NCI-H774 (cell line): ENCODE results near the gene PHF3.

Source experiments
- DNase-seq: peaks from one replicate; lab custom pipeline; 2025; lab: John Stamatoyannopoulos, UW

The PHF3 gene

GRCh38 chr6:63643862-63644261 is 8.3 kb downstream of the PHF3 start:
- no peak for DNase-seq

GRCh38 chr6:63644668-63645326 is 9.2 kb downstream of the PHF3 start:
- DNase-seq = no peak

- no peak for DNase-seq
Observed at GRCh38 chr6:63649269-63649668, 13.7 kb downstream of the PHF3 start.

- peak; percentile 14 for DNase-seq
Observed at GRCh38 chr6:63649847-63650265, 14.3 kb downstream of the PHF3 start.

GRCh38 chr6:63652980-63653379 is 17.4 kb downstream of the PHF3 start:
- DNase-seq = no peak

GRCh38 chr6:63660757-63661156 is 25.2 kb downstream of the PHF3 start:
- DNase-seq = no peak

GRCh38 chr6:63661769-63662168 is 26.2 kb downstream of the PHF3 start:
- DNase-seq = no peak

GRCh38 chr6:63663147-63663955 is 27.7 kb downstream of the PHF3 start:
- no peak for DNase-seq

GRCh38 chr6:63663956-63664281 is 28.3 kb downstream of the PHF3 start:
- DNase-seq = no peak

GRCh38 chr6:63671098-63671754 is 35.6 kb downstream of the PHF3 start:
- DNase-seq = no peak

GRCh38 chr6:63672582-63673129 is 37.1 kb downstream of the PHF3 start:
- DNase-seq = no peak

- no peak for DNase-seq
Observed at GRCh38 chr6:63673692-63674091, 38.1 kb downstream of the PHF3 start.

- no peak for DNase-seq
Observed at GRCh38 chr6:63674635-63675034, 39.0 kb downstream of the PHF3 start.

- DNase-seq = no peak
Observed at GRCh38 chr6:63675138-63675537, 39.5 kb downstream of the PHF3 start.

- DNase-seq = no peak
Observed at GRCh38 chr6:63676412-63677114, 41.0 kb downstream of the PHF3 start.

- DNase-seq = peak; percentile 8
Observed at GRCh38 chr6:63677282-63677681, 41.7 kb downstream of the PHF3 start.

GRCh38 chr6:63683071-63683603 is 47.5 kb downstream of the PHF3 start:
- DNase-seq = no peak

- no peak for DNase-seq
Observed at GRCh38 chr6:63685446-63686379, 50.1 kb downstream of the PHF3 start.

- DNase-seq = no peak
Observed at GRCh38 chr6:63689421-63689820, 53.8 kb downstream of the PHF3 start.

GRCh38 chr6:63690221-63690620 is 54.6 kb downstream of the PHF3 start:
- no peak for DNase-seq

GRCh38 chr6:63705707-63706106 is 70.1 kb downstream of the PHF3 start:
- no peak for DNase-seq
